ENCODE measurements around the gene DNPH1.

The DNPH1 gene

GRCh38 chr6:43217351-43217750 is 11.9 kb downstream of the DNPH1 start:
- Histone ChIP-seq H3K4me1 (ENCODE audit: insufficient read depth, low read length, severe bottlenecking) (peaks cover under 1% of the 10 kb centered on the region), H3K36me3 (ENCODE audit: insufficient read depth, low read length) (peaks cover 23% of the 10 kb centered on the region; the same call in 1 of the 2 replicates), H3K4me2 (ENCODE audit: low read length) (no peak overlapping the region), H2AFZ (ENCODE audit: low read length) (no peak overlapping the region), H3K9ac (ENCODE audit: low read length) (no peak overlapping the region), H3K9me3 (ENCODE audit: low read length) (no peaks in the 10 kb centered on the region), H3F3A (ENCODE audit: insufficient read depth, low read length) (no peaks in the 10 kb centered on the region), H3K27ac (ENCODE audit: low read depth, low read length, poor library complexity, severe bottlenecking) (no peak overlapping the region), H3K27me3 (ENCODE audit: insufficient read depth, low read length) (no peaks in the 10 kb centered on the region), H3K4me3 (ENCODE audit: low read depth, low read length, poor library complexity, severe bottlenecking) (no peak overlapping the region), H4K20me1 (ENCODE audit: insufficient read depth, low read length) (no peaks in the 10 kb centered on the region), H3K9me2 (ENCODE audit: low read depth, low read length) (no peaks in the 10 kb centered on the region), H3K79me2 (ENCODE audit: insufficient read depth, low read length) (no peaks in the 10 kb centered on the region)
- TF ChIP-seq CTCF (IDR thresholded peaks at IDR 0.05; ENCODE audit: low read length) (no peak), EZH2 (IDR thresholded peaks at IDR 0.05; ENCODE audit: borderline replicate concordance, low read length) (no peak)

- H3K4me1 ChIP-seq (ENCODE audit: insufficient read depth, low read length, severe bottlenecking), result no peaks in the 10 kb centered on the region
- H3K36me3 ChIP-seq (ENCODE audit: insufficient read depth, low read length), result peaks cover 16% of the 10 kb centered on the region; the same call in 1 of the 2 replicates
- H3K9me3 ChIP-seq (ENCODE audit: low read length), result no peaks in the 10 kb centered on the region
- no peaks in the 10 kb centered on the region for H4K20me1 ChIP-seq (ENCODE audit: insufficient read depth, low read length)
- H3K4me3 ChIP-seq (ENCODE audit: low read depth, low read length, poor library complexity, severe bottlenecking), result no peak overlapping the region
- no peak overlapping the region for H3K27ac ChIP-seq (ENCODE audit: low read depth, low read length, poor library complexity, severe bottlenecking)
- no peak overlapping the region for H3K9ac ChIP-seq (ENCODE audit: low read length)
- H3K4me2 ChIP-seq (ENCODE audit: low read length), result no peak overlapping the region
- no peaks in the 10 kb centered on the region for H3K9me2 ChIP-seq (ENCODE audit: low read depth, low read length)
- H2AFZ ChIP-seq (ENCODE audit: low read length), result no peak overlapping the region
- no peaks in the 10 kb centered on the region for H3K79me2 ChIP-seq (ENCODE audit: insufficient read depth, low read length)
- TF ChIP-seq EZH2 (IDR thresholded peaks at IDR 0.05; ENCODE audit: borderline replicate concordance, low read length) (no peak), CTCF (IDR thresholded peaks at IDR 0.05; ENCODE audit: low read length) (no peak)
- no peaks in the 10 kb centered on the region for H3F3A ChIP-seq (ENCODE audit: insufficient read depth, low read length)
- H3K27me3 ChIP-seq (ENCODE audit: insufficient read depth, low read length), result no peaks in the 10 kb centered on the region
Measured at GRCh38 chr6:43216200-43216599, 13.1 kb downstream of the DNPH1 start.

DNA sequence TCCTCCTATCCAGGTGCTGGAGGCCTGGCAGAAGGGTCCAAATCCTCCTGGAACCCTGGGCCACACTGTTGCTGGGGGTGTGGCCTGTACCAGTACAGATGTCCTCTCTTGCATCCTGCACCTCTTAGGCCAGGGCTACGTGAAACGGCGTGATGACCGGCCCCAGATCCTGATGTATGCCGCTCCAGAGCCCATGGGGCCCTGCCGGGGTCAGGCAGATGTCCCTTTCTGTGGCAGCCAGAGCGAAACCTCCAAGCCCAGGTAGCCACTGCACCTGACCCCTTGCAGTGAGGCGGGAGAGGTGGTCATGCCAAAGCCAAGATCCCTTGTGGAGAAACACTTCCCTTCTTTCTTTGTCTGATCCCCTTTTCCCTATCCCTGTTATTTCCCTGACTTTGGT is 14.2 kb downstream of the DNPH1 start:
- no peaks in the 10 kb centered on the region for H3K9me2 ChIP-seq (ENCODE audit: low read depth, low read length)
- no peaks in the 10 kb centered on the region for H3K9me3 ChIP-seq (ENCODE audit: low read length)
- peaks cover 8% of the 10 kb centered on the region; the same call in 1 of the 2 replicates for H3K36me3 ChIP-seq (ENCODE audit: insufficient read depth, low read length)
- H3K27me3 ChIP-seq (ENCODE audit: insufficient read depth, low read length), result no peaks in the 10 kb centered on the region
- no peaks in the 10 kb centered on the region for H4K20me1 ChIP-seq (ENCODE audit: insufficient read depth, low read length)
- H3K9ac ChIP-seq (ENCODE audit: low read length), result no peak overlapping the region
- H3K4me1 ChIP-seq (ENCODE audit: insufficient read depth, low read length, severe bottlenecking), result no peaks in the 10 kb centered on the region
- H2AFZ ChIP-seq (ENCODE audit: low read length), result no peak overlapping the region
- H3K79me2 ChIP-seq (ENCODE audit: insufficient read depth, low read length), result no peaks in the 10 kb centered on the region
- H3K4me2 ChIP-seq (ENCODE audit: low read length), result no peak overlapping the region
- no peaks in the 10 kb centered on the region for H3F3A ChIP-seq (ENCODE audit: insufficient read depth, low read length)
- no peak for TF ChIP-seq CTCF (IDR thresholded peaks at IDR 0.05; ENCODE audit: low read length)
- TF ChIP-seq EZH2 (IDR thresholded peaks at IDR 0.05; ENCODE audit: borderline replicate concordance, low read length), result no peak
- H3K27ac ChIP-seq (ENCODE audit: low read depth, low read length, poor library complexity, severe bottlenecking), result no peak overlapping the region
- no peak overlapping the region for H3K4me3 ChIP-seq (ENCODE audit: low read depth, low read length, poor library complexity, severe bottlenecking)

All from OCI-LY1 (cell line).